ENCODE data around the gene GALNT12.

DNA sequence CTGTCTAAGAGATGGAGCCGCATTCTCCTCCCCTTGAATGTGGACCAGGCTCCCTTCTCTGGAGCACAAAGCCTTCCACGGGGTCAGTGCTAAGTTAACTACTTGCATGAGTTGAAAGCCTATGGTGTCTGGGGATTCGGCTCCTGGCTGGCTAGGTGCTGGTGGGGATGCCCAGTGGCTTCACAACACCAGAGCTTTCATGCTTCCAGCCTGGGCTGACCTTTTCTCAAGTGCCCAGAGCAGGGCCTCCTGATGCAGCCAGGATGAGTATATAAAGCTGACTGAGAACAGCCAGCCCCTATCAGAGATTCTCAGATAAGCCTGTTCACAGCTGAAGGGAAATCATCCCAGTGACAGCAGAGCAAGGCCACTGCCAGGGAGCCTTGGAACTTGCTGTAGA is 11.8 kb downstream of the GALNT12 start:
- TF ChIP-seq, protein P1, sequence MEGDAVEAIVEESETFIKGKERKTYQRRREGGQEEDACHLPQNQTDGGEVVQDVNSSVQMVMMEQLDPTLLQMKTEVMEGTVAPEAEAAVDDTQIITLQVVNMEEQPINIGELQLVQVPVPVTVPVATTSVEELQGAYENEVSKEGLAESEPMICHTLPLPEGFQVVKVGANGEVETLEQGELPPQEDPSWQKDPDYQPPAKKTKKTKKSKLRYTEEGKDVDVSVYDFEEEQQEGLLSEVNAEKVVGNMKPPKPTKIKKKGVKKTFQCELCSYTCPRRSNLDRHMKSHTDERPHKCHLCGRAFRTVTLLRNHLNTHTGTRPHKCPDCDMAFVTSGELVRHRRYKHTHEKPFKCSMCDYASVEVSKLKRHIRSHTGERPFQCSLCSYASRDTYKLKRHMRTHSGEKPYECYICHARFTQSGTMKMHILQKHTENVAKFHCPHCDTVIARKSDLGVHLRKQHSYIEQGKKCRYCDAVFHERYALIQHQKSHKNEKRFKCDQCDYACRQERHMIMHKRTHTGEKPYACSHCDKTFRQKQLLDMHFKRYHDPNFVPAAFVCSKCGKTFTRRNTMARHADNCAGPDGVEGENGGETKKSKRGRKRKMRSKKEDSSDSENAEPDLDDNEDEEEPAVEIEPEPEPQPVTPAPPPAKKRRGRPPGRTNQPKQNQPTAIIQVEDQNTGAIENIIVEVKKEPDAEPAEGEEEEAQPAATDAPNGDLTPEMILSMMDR (IDR thresholded peaks at IDR 0.05) = no peak
- TF ChIP-seq POLR2AphosphoS5 (IDR thresholded peaks at IDR 0.05) = no peak
- TF ChIP-seq POLR2A (IDR thresholded peaks at IDR 0.05) = no peak

Data from breast epithelium (tissue), 3 donors.